ENCODE data around the gene PON3.

Gene PON3

GRCh38 chr7:95342029-95342428 lies 54.1 kb downstream of the PON3 start:
- TF ChIP-seq EZH2 (optimal IDR thresholded peaks at IDR 0.05; ENCODE audit: low read depth, low read length) = no peak
- no peak for TF ChIP-seq CTCF (IDR thresholded peaks at IDR 0.05; ENCODE audit: low read length)
- no peak for TF ChIP-seq EZH2phosphoT487 (IDR thresholded peaks at IDR 0.05; ENCODE audit: low read length)
- no peaks in the 10 kb centered on the region for H3F3A ChIP-seq (ENCODE audit: insufficient read depth, low read length)

GRCh38 chr7:95340491-95340890 lies 55.7 kb downstream of the PON3 start:
- Histone ChIP-seq H3K9me3 (replicated peaks; ENCODE audit: insufficient read depth, low read length) (no peaks in the 10 kb centered on the region), H3K4me2 (ENCODE audit: low read depth, low read length) (no peak overlapping the region), H2AFZ (ENCODE audit: low read length) (no peak overlapping the region), H4K20me1 (ENCODE audit: insufficient read depth, low read length) (no peaks in the 10 kb centered on the region), H3K4me1 (ENCODE audit: low read length) (no peaks in the 10 kb centered on the region), H3K79me2 (ENCODE audit: low read length) (no peaks in the 10 kb centered on the region), H3K27me3 (replicated peaks; ENCODE audit: insufficient read depth, low read length) (no peaks in the 10 kb centered on the region), H3K4me3 (ENCODE audit: low read length) (no peak overlapping the region), H3K27ac (ENCODE audit: low read length) (no peak overlapping the region), H3F3A (ENCODE audit: insufficient read depth, low read length) (no peaks in the 10 kb centered on the region), H3K9me2 (replicated peaks; ENCODE audit: insufficient read depth, low read length) (no peaks in the 10 kb centered on the region), H3K9ac (ENCODE audit: low read length) (no peak overlapping the region), H3K36me3 (replicated peaks; ENCODE audit: insufficient read depth, low read length) (no peaks in the 10 kb centered on the region)
- TF ChIP-seq EZH2phosphoT487 (IDR thresholded peaks at IDR 0.05; ENCODE audit: low read length) (no peak), EZH2 (optimal IDR thresholded peaks at IDR 0.05; ENCODE audit: low read depth, low read length) (no peak), CTCF (IDR thresholded peaks at IDR 0.05; ENCODE audit: low read length) (no peak)
- no peak for DNase-seq

More at GRCh38 chr7:95342029-95342428, 54.1 kb downstream of the PON3 start:
- no peaks in the 10 kb centered on the region for H3K9me2 ChIP-seq (replicated peaks; ENCODE audit: insufficient read depth, low read length)
- DNase-seq = no peak
- no peak overlapping the region for H3K27ac ChIP-seq (ENCODE audit: low read length)
- H3K4me3 ChIP-seq (ENCODE audit: low read length) = no peak overlapping the region
- no peaks in the 10 kb centered on the region for H3K9me3 ChIP-seq (replicated peaks; ENCODE audit: insufficient read depth, low read length)
- no peaks in the 10 kb centered on the region for H3K36me3 ChIP-seq (replicated peaks; ENCODE audit: insufficient read depth, low read length)
- H2AFZ ChIP-seq (ENCODE audit: low read length) = no peak overlapping the region
- H3K9ac ChIP-seq (ENCODE audit: low read length) = no peak overlapping the region
- H4K20me1 ChIP-seq (ENCODE audit: insufficient read depth, low read length) = no peaks in the 10 kb centered on the region
- no peaks in the 10 kb centered on the region for H3K79me2 ChIP-seq (ENCODE audit: low read length)
- H3K4me2 ChIP-seq (ENCODE audit: low read depth, low read length) = no peak overlapping the region
- H3K27me3 ChIP-seq (replicated peaks; ENCODE audit: insufficient read depth, low read length) = no peaks in the 10 kb centered on the region
- H3K4me1 ChIP-seq (ENCODE audit: low read length) = no peaks in the 10 kb centered on the region

GRCh38 chr7:95338832-95339231 lies 57.3 kb downstream of the PON3 start:
- Histone ChIP-seq H3K9me2 (replicated peaks; ENCODE audit: insufficient read depth, low read length) (no peaks in the 10 kb centered on the region), H3K36me3 (replicated peaks; ENCODE audit: insufficient read depth, low read length) (no peaks in the 10 kb centered on the region), H3K4me1 (ENCODE audit: low read length) (no peaks in the 10 kb centered on the region), H3K27me3 (replicated peaks; ENCODE audit: insufficient read depth, low read length) (no peaks in the 10 kb centered on the region), H3F3A (ENCODE audit: insufficient read depth, low read length) (no peaks in the 10 kb centered on the region), H3K79me2 (ENCODE audit: low read length) (no peaks in the 10 kb centered on the region), H3K9ac (ENCODE audit: low read length) (no peak overlapping the region), H4K20me1 (ENCODE audit: insufficient read depth, low read length) (no peaks in the 10 kb centered on the region), H3K9me3 (replicated peaks; ENCODE audit: insufficient read depth, low read length) (no peaks in the 10 kb centered on the region), H3K4me2 (ENCODE audit: low read depth, low read length) (no peak overlapping the region), H2AFZ (ENCODE audit: low read length) (no peak overlapping the region), H3K27ac (ENCODE audit: low read length) (no peak overlapping the region), H3K4me3 (ENCODE audit: low read length) (no peak overlapping the region)
- no peak for TF ChIP-seq CTCF (IDR thresholded peaks at IDR 0.05; ENCODE audit: low read length)
- no peak for TF ChIP-seq EZH2 (optimal IDR thresholded peaks at IDR 0.05; ENCODE audit: low read depth, low read length)
- no peak for TF ChIP-seq EZH2phosphoT487 (IDR thresholded peaks at IDR 0.05; ENCODE audit: low read length)
- DNase-seq = no peak
